Measurements from ENCODE around the gene MYOCOS.

DNA sequence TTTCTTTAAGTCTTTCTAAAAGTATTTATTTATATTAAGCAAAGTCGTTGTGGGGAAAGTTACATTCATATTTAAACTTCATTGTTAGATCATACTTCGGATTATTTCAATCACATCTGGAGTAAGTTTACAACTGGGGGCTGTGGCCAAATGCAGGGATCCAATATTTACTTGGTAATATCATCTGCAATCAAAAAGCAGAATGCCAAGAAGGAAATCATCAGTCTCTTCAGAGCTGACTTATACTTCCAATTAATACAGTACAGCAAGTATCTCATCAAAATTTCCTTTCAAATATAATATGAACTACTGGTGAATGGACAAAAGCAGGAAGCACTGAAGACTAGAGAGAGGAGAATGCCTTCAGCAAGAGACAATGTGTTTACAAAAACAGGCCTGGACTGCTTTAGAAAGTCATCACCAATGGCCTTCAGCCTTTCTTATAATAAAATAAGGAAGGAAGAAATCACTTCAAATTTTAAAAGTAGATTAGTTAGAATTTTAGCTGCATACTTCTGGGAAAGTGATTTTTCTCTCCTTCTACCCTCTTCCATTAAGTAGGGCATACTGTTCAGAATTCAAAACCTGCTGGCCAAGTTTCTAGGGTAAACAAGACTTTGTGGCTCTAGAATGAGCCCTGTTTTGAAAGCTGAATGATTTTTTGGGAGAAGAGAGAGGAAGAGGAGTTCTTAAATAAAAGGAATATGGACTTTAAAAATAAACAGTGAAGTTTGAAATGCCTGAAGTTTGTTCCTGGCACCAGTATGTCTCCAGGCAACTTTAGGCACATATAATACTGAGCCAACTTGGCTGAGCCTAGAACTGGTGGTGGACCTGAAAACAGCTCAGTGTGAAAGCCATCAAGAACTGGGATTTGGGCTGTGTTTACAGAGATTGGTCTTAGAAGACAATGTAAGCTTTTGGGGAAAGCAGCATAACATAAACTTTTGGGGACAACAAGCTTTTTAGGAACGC lies 52.7 kb downstream of the MYOCOS start:
- TF ChIP-seq, protein P1, sequence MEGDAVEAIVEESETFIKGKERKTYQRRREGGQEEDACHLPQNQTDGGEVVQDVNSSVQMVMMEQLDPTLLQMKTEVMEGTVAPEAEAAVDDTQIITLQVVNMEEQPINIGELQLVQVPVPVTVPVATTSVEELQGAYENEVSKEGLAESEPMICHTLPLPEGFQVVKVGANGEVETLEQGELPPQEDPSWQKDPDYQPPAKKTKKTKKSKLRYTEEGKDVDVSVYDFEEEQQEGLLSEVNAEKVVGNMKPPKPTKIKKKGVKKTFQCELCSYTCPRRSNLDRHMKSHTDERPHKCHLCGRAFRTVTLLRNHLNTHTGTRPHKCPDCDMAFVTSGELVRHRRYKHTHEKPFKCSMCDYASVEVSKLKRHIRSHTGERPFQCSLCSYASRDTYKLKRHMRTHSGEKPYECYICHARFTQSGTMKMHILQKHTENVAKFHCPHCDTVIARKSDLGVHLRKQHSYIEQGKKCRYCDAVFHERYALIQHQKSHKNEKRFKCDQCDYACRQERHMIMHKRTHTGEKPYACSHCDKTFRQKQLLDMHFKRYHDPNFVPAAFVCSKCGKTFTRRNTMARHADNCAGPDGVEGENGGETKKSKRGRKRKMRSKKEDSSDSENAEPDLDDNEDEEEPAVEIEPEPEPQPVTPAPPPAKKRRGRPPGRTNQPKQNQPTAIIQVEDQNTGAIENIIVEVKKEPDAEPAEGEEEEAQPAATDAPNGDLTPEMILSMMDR (IDR thresholded peaks at IDR 0.05): no peak
- TF ChIP-seq POLR2A (IDR thresholded peaks at IDR 0.05): no peak
